Measurements from ENCODE around the gene USB1. TPM values are rescaled to one million over a fixed set of nuclear protein-coding genes. Genes with fewer than 3 reads are reported as not detected.

The USB1 gene
- total RNA-seq, 1 experiment from 2014 or later: 91.2 TPM

- Histone ChIP-seq H3K36me3 (ENCODE audit: control insufficient read depth, insufficient read depth, low read length) (no peaks in the 10 kb centered on the region), H3K27me3 (replicated peaks; ENCODE audit: control insufficient read depth, insufficient read depth, low read length) (no peaks in the 10 kb centered on the region), H3K9me3 (no peaks in the 10 kb centered on the region), H3K4me1 (peaks cover 18% of the 10 kb centered on the region), H3K4me3 (ENCODE audit: low read depth, low read length) (no peak overlapping the region)
- Mint-ChIP-seq H3K4me1 (ENCODE audit: low read depth, unreplicated experiment) (peaks cover 18% of the 10 kb centered on the region), H3K9me3 (ENCODE audit: unreplicated experiment) (no peaks in the 10 kb centered on the region), H3K4me3 (ENCODE audit: unreplicated experiment) (no peak overlapping the region), H3K36me3 (ENCODE audit: insufficient read depth, unreplicated experiment) (peaks cover 9% of the 10 kb centered on the region), H3K27ac (ENCODE audit: unreplicated experiment) (no peak overlapping the region), H3K27me3 (ENCODE audit: insufficient read depth, unreplicated experiment) (no peaks in the 10 kb centered on the region)
- no peak for TF ChIP-seq CTCF (IDR thresholded peaks at IDR 0.05; ENCODE audit: insufficient read depth in 1 of 2, low read depth in 1 of 2, low read length in 1 of 2, severe bottlenecking in 1 of 2, unreplicated experiment in 1 of 2)
- no peak for DNase-seq
- no TSS peak for BruUV-seq (replicated peaks)
- CTCF ChIA-PET: interaction anchor here (0.6 kb wide), 1 partner anchor 30 kb away, joined by 4 read pairs; no protein-coding TSS in a partner anchor
- POLR2A ChIA-PET: no interaction called here
- intact Hi-C loops (cut with micrococcal nuclease; ENCODE audit: unreplicated experiment): loop anchor here (1.0 kb wide), 1 partner anchor 31 kb away; the partner anchor contains the start of gene MMP15
Observed at GRCh38 chr16:57994361-57994760, 6.8 kb upstream of the USB1 start.

GRCh38 chr16:57994778-57995177 lies 6.4 kb upstream of the USB1 start:
- intact Hi-C loops (cut with micrococcal nuclease; ENCODE audit: unreplicated experiment): loop anchor here (1.0 kb wide), 1 partner anchor 31 kb away; the partner anchor contains the start of gene MMP15
- Mint-ChIP-seq H3K4me3 (ENCODE audit: unreplicated experiment) (no peak overlapping the region), H3K27me3 (ENCODE audit: insufficient read depth, unreplicated experiment) (no peaks in the 10 kb centered on the region), H3K4me1 (ENCODE audit: low read depth, unreplicated experiment) (peaks cover 18% of the 10 kb centered on the region), H3K9me3 (ENCODE audit: unreplicated experiment) (no peaks in the 10 kb centered on the region), H3K36me3 (ENCODE audit: insufficient read depth, unreplicated experiment) (peaks cover 9% of the 10 kb centered on the region), H3K27ac (ENCODE audit: unreplicated experiment) (no peak overlapping the region)
- Histone ChIP-seq H3K27me3 (replicated peaks; ENCODE audit: control insufficient read depth, insufficient read depth, low read length) (no peaks in the 10 kb centered on the region), H3K9me3 (no peaks in the 10 kb centered on the region), H3K4me3 (ENCODE audit: low read depth, low read length) (no peak overlapping the region), H3K36me3 (ENCODE audit: control insufficient read depth, insufficient read depth, low read length) (no peaks in the 10 kb centered on the region), H3K4me1 (peaks cover 22% of the 10 kb centered on the region)
- ChIA-PET POLR2A (no interaction called here), CTCF (no interaction called here)
- peak; percentile 52 to 81 for TF ChIP-seq CTCF (IDR thresholded peaks at IDR 0.05; ENCODE audit: insufficient read depth in 1 of 2, low read depth in 1 of 2, low read length in 1 of 2, severe bottlenecking in 1 of 2, unreplicated experiment in 1 of 2)
- DNase-seq: peak; percentile 72 to 77
- no TSS peak for BruUV-seq (replicated peaks)

- Mint-ChIP-seq H3K9me3 (ENCODE audit: unreplicated experiment) (no peaks in the 10 kb centered on the region), H3K27ac (ENCODE audit: unreplicated experiment) (no peak overlapping the region), H3K36me3 (ENCODE audit: insufficient read depth, unreplicated experiment) (peaks cover 11% of the 10 kb centered on the region), H3K4me3 (ENCODE audit: unreplicated experiment) (no peak overlapping the region), H3K4me1 (ENCODE audit: low read depth, unreplicated experiment) (peaks cover 18% of the 10 kb centered on the region), H3K27me3 (ENCODE audit: insufficient read depth, unreplicated experiment) (no peaks in the 10 kb centered on the region)
- peaks cover 23% of the 10 kb centered on the region for H3K4me1 ChIP-seq
- H3K27me3 ChIP-seq (replicated peaks; ENCODE audit: control insufficient read depth, insufficient read depth, low read length): no peaks in the 10 kb centered on the region
- intact Hi-C loops (cut with micrococcal nuclease; ENCODE audit: unreplicated experiment): no loop called here
- no peak for TF ChIP-seq CTCF (IDR thresholded peaks at IDR 0.05; ENCODE audit: insufficient read depth in 1 of 2, low read depth in 1 of 2, low read length in 1 of 2, severe bottlenecking in 1 of 2, unreplicated experiment in 1 of 2)
- ChIA-PET CTCF (interaction anchor here (0.5 kb wide), 1 partner anchor 8 kb away, joined by 5 read pairs; no protein-coding TSS in a partner anchor), POLR2A (interaction anchor here (0.5 kb wide), 1 partner anchor 29 kb away, joined by 3 read pairs; no protein-coding TSS in a partner anchor)
- no peaks in the 10 kb centered on the region for H3K9me3 ChIP-seq
- H3K36me3 ChIP-seq (ENCODE audit: control insufficient read depth, insufficient read depth, low read length): no peaks in the 10 kb centered on the region
- BruUV-seq (replicated peaks): no TSS peak
- no peak for DNase-seq
- no peak overlapping the region for H3K4me3 ChIP-seq (ENCODE audit: low read depth, low read length)
Observed at GRCh38 chr16:57995721-57996405, 5.3 kb upstream of the USB1 start.

Data from Caco-2 (cell line).